KMS-11 (cell line): ENCODE measurements around the gene MGAT5B.

Source experiments
- H2AFZ ChIP-seq: fragments of 200-600 bp; sonication (generic); 2 replicates; pipeline ENCODE4 v1.6.1; 2016; ENCODE audit warnings: antibody characterized with exemption, mixed run types, low read depth
- H3K27ac ChIP-seq: fragments of 200-600 bp; sonication (generic); 2 replicates; pipeline ENCODE4 v1.6.1; 2016; ENCODE audit warnings: mild to moderate bottlenecking, mixed run types
- H3K27me3 ChIP-seq: fragments of 200-600 bp; sonication (generic); 2 replicates; pipeline ENCODE4 v1.6.1; 2017; ENCODE audit warnings: mild to moderate bottlenecking, low read depth, mixed run types, moderate library complexity; ENCODE audit not compliant: insufficient read depth
- H3K36me3 ChIP-seq: fragments of 200-600 bp; sonication (generic); 2 replicates; pipeline ENCODE4 v1.6.1; 2017; ENCODE audit warnings: mild to moderate bottlenecking, mixed run types; ENCODE audit not compliant: insufficient read depth
- H3K4me1 ChIP-seq: fragments of 200-600 bp; sonication (generic); 2 replicates; pipeline ENCODE4 v1.6.1; 2016; ENCODE audit warnings: mild to moderate bottlenecking, low read depth, mixed run types; ENCODE audit not compliant: poor library complexity, severe bottlenecking
- H3K4me2 ChIP-seq: fragments of 200-600 bp; sonication (generic); 2 replicates; pipeline ENCODE4 v1.7.0; 2016; ENCODE audit warnings: mild to moderate bottlenecking, mixed run types
- H3K4me3 ChIP-seq: fragments of 200-600 bp; sonication (generic); IDR thresholded peaks from 2 replicates; pipeline ENCODE4 v1.6.1; 2017; ENCODE audit warnings: low read depth, low read length, mixed read lengths; ENCODE audit not compliant: insufficient read depth
- H3K79me2 ChIP-seq: fragments of 200-600 bp; sonication (generic); 2 replicates; pipeline ENCODE4 v1.6.1; 2016; ENCODE audit warnings: low read depth, mixed run types; ENCODE audit not compliant: insufficient read depth
- H3K9ac ChIP-seq: fragments of 200-600 bp; sonication (generic); 2 replicates; pipeline ENCODE4 v1.6.1; 2016; ENCODE audit warnings: mild to moderate bottlenecking, mixed run types
- H4K20me1 ChIP-seq: fragments of 200-600 bp; sonication (generic); 2 replicates; pipeline ENCODE4 v1.6.1; 2016; ENCODE audit warnings: mild to moderate bottlenecking, mixed run types; ENCODE audit not compliant: insufficient read depth
- CTCF ChIP-seq: fragments of 200-600 bp; sonication (generic); conservative IDR thresholded peaks from 2 replicates; pipeline ENCODE4 v1.6.1; 2017; ENCODE audit warnings: low read depth, mild to moderate bottlenecking, antibody characterized with exemption, low read length, moderate library complexity, mixed read lengths

The MGAT5B gene

DNA sequence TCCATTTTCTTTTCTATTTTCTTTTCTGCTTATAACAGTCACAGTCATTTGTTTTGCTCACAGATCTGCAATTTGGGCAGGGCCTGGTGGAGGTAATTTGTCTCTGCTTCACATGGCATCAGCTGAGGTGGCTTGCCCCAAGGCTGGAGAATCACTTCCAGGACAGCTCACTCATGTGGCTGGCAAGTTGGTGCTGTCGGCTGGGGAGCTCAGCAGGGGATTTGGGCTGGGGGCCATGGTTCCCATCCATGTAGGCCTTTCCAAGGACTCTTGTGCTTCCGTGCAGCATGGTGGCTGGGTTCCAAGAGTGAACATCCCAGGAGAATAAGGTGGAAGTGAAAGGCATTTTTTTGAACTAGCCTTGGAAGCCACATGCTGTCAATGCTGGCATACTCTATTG lies 85.7 kb downstream of the MGAT5B start:
- H3K27ac ChIP-seq: no peak overlapping the region
- H3K27me3 ChIP-seq: peaks cover 42% of the 10 kb centered on the region
- H3K4me2 ChIP-seq: no peak overlapping the region
- peaks cover 5% of the 10 kb centered on the region for H3K4me1 ChIP-seq
- no peak overlapping the region for H2AFZ ChIP-seq
- no peak overlapping the region for H3K4me3 ChIP-seq
- TF ChIP-seq CTCF: no peak
- no peaks in the 10 kb centered on the region for H4K20me1 ChIP-seq
- no peaks in the 10 kb centered on the region for H3K36me3 ChIP-seq
- H3K79me2 ChIP-seq: no peaks in the 10 kb centered on the region
- H3K9ac ChIP-seq: no peak overlapping the region

GRCh38 chr17:76955191-76955590 lies 87.0 kb downstream of the MGAT5B start:
- H3K4me2 ChIP-seq: no peak overlapping the region

GRCh38 chr17:76956846-76957540 lies 88.8 kb downstream of the MGAT5B start:
- Histone ChIP-seq H4K20me1 (no peaks in the 10 kb centered on the region), H3K4me1 (peaks cover 2% of the 10 kb centered on the region), H3K9ac (no peak overlapping the region), H3K4me3 (no peak overlapping the region), H3K4me2 (no peak overlapping the region), H2AFZ (no peak overlapping the region), H3K36me3 (no peaks in the 10 kb centered on the region), H3K79me2 (no peaks in the 10 kb centered on the region), H3K27ac (no peak overlapping the region), H3K27me3 (peaks cover 43% of the 10 kb centered on the region)
- no peak for TF ChIP-seq CTCF

More at GRCh38 chr17:76955191-76955590, 87.0 kb downstream of the MGAT5B start:
- Histone ChIP-seq H3K79me2 (no peaks in the 10 kb centered on the region), H3K4me1 (peaks cover 5% of the 10 kb centered on the region), H4K20me1 (no peaks in the 10 kb centered on the region), H3K27me3 (peaks cover 49% of the 10 kb centered on the region), H3K36me3 (no peaks in the 10 kb centered on the region), H3K27ac (no peak overlapping the region), H3K9ac (no peak overlapping the region), H3K4me3 (no peak overlapping the region), H2AFZ (no peak overlapping the region)
- TF ChIP-seq CTCF: no peak

DNA sequence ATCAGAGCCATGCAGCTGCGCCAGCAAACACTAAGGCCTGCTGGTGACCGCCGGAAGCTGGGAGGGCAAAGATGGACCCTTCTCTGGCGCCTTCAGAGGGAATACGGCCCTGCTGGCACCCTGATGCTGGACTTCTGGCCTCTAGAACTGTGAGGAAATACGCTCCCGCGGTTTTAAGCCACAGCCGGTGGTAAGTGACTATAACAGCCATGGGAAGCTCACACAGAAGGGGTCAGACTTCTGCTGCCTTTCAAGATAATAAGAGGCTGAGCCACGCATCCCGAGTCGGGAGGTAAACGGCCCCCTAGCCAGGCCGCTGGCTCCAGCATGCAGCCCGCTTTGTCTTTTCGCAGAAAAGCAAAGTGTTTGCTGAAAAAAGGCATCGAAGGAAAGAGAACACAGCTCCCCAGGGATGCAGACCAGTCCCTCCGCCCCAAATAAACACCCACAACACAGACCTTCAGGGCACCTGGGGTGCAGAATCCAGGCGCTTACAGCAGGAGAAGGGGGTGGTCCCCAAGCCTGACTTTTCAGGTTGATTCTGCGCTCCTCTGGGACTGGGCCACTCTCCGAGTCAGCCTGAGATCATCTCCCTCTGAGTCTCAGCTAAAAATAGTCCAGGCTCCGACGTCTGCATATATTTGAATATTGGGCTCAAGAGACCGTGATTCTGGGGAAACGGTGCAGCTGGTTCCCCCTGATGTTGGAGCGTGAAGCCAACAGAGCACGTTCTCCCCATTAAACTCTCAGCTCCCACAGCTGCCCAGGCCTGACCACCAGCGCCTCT lies 89.7 kb downstream of the MGAT5B start:
- no peak for TF ChIP-seq CTCF
- H3K27ac ChIP-seq: no peak overlapping the region
- H3K36me3 ChIP-seq: no peaks in the 10 kb centered on the region
- H4K20me1 ChIP-seq: no peaks in the 10 kb centered on the region
- no peak overlapping the region for H3K4me3 ChIP-seq
- H3K27me3 ChIP-seq: peaks cover 46% of the 10 kb centered on the region
- H2AFZ ChIP-seq: no peak overlapping the region
- H3K4me1 ChIP-seq: no peaks in the 10 kb centered on the region
- H3K9ac ChIP-seq: no peak overlapping the region
- no peak overlapping the region for H3K4me2 ChIP-seq
- H3K79me2 ChIP-seq: no peaks in the 10 kb centered on the region
